Measurements from ENCODE around the gene AASS.

The AASS gene

GRCh38 chr7:122123746-122124145, 20.3 kb downstream of the AASS start:
- no peak overlapping the region for H3K4me3 ChIP-seq (ENCODE audit: low read depth, low read length)
- DNase-seq (ENCODE audit: low read depth) = no peak
- TF ChIP-seq CTCF (IDR thresholded peaks at IDR 0.05; ENCODE audit: low read depth, low read length, missing control alignments) = no peak

- H3K4me3 ChIP-seq (ENCODE audit: low read depth, low read length) = no peak overlapping the region
- DNase-seq (ENCODE audit: low read depth) = no peak
Observed at GRCh38 chr7:122118757-122119156, 25.3 kb downstream of the AASS start.

GRCh38 chr7:122103064-122103463, 41.0 kb downstream of the AASS start:
- DNase-seq (ENCODE audit: low read depth) = no peak
- no peak for TF ChIP-seq CTCF (IDR thresholded peaks at IDR 0.05; ENCODE audit: low read depth, low read length, missing control alignments)
- H3K4me3 ChIP-seq (ENCODE audit: low read depth, low read length) = no peak overlapping the region

More at GRCh38 chr7:122118757-122119156, 25.3 kb downstream of the AASS start:
- no peak for TF ChIP-seq CTCF (IDR thresholded peaks at IDR 0.05; ENCODE audit: low read depth, low read length, missing control alignments)

- no peak overlapping the region for H3K4me3 ChIP-seq (ENCODE audit: low read depth, low read length)
- no peak for TF ChIP-seq CTCF (IDR thresholded peaks at IDR 0.05; ENCODE audit: low read depth, low read length, missing control alignments)
- no peak for DNase-seq (ENCODE audit: low read depth)
Observed at GRCh38 chr7:122100021-122100420, 44.0 kb downstream of the AASS start.

- TF ChIP-seq CTCF (IDR thresholded peaks at IDR 0.05; ENCODE audit: low read depth, low read length, missing control alignments) = no peak
- DNase-seq (ENCODE audit: low read depth) = no peak
- no peak overlapping the region for H3K4me3 ChIP-seq (ENCODE audit: low read depth, low read length)
Observed at GRCh38 chr7:122095642-122096041, 48.4 kb downstream of the AASS start.

GRCh38 chr7:122094549-122094948, 49.5 kb downstream of the AASS start:
- TF ChIP-seq CTCF (IDR thresholded peaks at IDR 0.05; ENCODE audit: low read depth, low read length, missing control alignments) = no peak

GRCh38 chr7:122092964-122093797, 50.9 kb downstream of the AASS start:
- H3K4me3 ChIP-seq (ENCODE audit: low read depth, low read length) = no peak overlapping the region
- TF ChIP-seq CTCF (IDR thresholded peaks at IDR 0.05; ENCODE audit: low read depth, low read length, missing control alignments) = peak; percentile 88
- peak; percentile 63 for DNase-seq (ENCODE audit: low read depth)

More at GRCh38 chr7:122094549-122094948, 49.5 kb downstream of the AASS start:
- no peak for DNase-seq (ENCODE audit: low read depth)
- H3K4me3 ChIP-seq (ENCODE audit: low read depth, low read length) = no peak overlapping the region
